Neural crest cell (in vitro differentiated cells): ENCODE measurements around the gene PCNT. TPM values are rescaled to one million over a fixed set of nuclear protein-coding genes. Genes with fewer than 3 reads are reported as not detected.

Experiments
- DNase-seq: peaks from one replicate; pipeline ENCODE4 v3.0.0; 2021; ENCODE audit warnings: low read depth, mixed read lengths, low spot score
- H3K27ac Mint-ChIP-seq: one replicate; pipeline ENCODE4 v1.8.0; 2021; ENCODE audit warnings: mild to moderate bottlenecking, mixed read lengths; ENCODE audit not compliant: unreplicated experiment
- H3K27me3 Mint-ChIP-seq: 2 replicates; pipeline ENCODE4 v1.8.0; 2021; ENCODE audit warnings: low read depth, mild to moderate bottlenecking, mixed read lengths
- H3K36me3 Mint-ChIP-seq: 2 replicates; pipeline ENCODE4 v1.8.0; 2021; ENCODE audit warnings: low read depth, mild to moderate bottlenecking, mixed read lengths
- H3K4me1 Mint-ChIP-seq: 2 replicates; pipeline ENCODE4 v1.8.0; 2021; ENCODE audit warnings: mixed read lengths
- H3K4me3 Mint-ChIP-seq: one replicate; pipeline ENCODE4 v1.8.0; 2021; ENCODE audit warnings: mild to moderate bottlenecking, mixed read lengths
- H3K9me3 Mint-ChIP-seq: 2 replicates; pipeline ENCODE4 v1.8.0; 2021; ENCODE audit warnings: mixed read lengths
- CTCF ChIP-seq: fragments of 200-600 bp; sonication (generic); conservative IDR thresholded peaks from 2 replicates; pipeline ENCODE4 v1.5.0; 2021; ENCODE audit warnings: antibody characterized with exemption, mild to moderate bottlenecking
- total RNA-seq: library from RNA; stranded (reverse); gene quantifications from 2 replicates; pipeline ENCODE4 v1.2.1, GENCODE V29; 2021

The PCNT gene
- total RNA-seq, 1 donor from 2014 or later, result 60.4 TPM

GRCh38 chr21:46393451-46393940, 69.5 kb downstream of the PCNT start:
- no peak overlapping the region for H3K27ac Mint-ChIP-seq
- no peaks in the 10 kb centered on the region for H3K27me3 Mint-ChIP-seq
- no peaks in the 10 kb centered on the region for H3K9me3 Mint-ChIP-seq
- H3K4me1 Mint-ChIP-seq, result peaks cover 5% of the 10 kb centered on the region
- no peak for TF ChIP-seq CTCF
- peaks cover 8% of the 10 kb centered on the region for H3K36me3 Mint-ChIP-seq
- no peak for DNase-seq
- H3K4me3 Mint-ChIP-seq, result no peak overlapping the region

GRCh38 chr21:46393941-46394594, 70.1 kb downstream of the PCNT start:
- peaks cover 5% of the 10 kb centered on the region for H3K4me1 Mint-ChIP-seq
- peaks cover 9% of the 10 kb centered on the region for H3K36me3 Mint-ChIP-seq

DNA sequence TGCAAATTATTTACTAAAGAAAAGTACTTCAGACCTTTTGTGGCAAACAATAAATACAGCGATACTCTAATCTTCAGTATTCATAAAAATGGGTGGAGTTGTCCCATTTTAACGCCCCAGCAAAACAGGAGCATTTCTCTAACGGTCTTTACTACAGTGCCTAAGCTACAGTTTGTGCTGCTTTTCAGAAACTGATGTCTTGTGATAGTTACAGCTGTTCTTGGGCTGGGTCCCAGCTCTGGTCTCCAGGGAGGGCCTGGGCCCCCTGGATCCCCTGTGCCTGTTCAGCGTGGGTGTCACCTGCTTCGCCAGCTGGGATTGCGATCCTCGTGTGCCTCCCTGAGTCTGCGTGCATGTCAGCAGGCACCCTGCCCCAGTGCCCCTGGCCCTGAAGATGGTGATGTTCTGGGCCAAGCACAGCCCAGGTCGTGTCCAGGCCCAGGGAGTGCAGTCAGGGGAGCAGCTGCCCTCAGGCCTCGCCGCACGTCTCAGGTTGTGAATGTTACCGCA, 70.7 kb downstream of the PCNT start:
- Mint-ChIP-seq H3K36me3 (peaks cover 9% of the 10 kb centered on the region), H3K27me3 (no peaks in the 10 kb centered on the region), H3K4me1 (peaks cover 5% of the 10 kb centered on the region), H3K4me3 (no peak overlapping the region), H3K27ac (peak overlapping the region; percentile 85), H3K9me3 (no peaks in the 10 kb centered on the region)
- DNase-seq, result no peak
- TF ChIP-seq CTCF, result no peak

More at GRCh38 chr21:46393941-46394594, 70.1 kb downstream of the PCNT start:
- Mint-ChIP-seq H3K27ac (peak overlapping the region; percentile 85), H3K27me3 (no peaks in the 10 kb centered on the region), H3K9me3 (no peaks in the 10 kb centered on the region), H3K4me3 (no peak overlapping the region)
- no peak for DNase-seq
- no peak for TF ChIP-seq CTCF

DNA sequence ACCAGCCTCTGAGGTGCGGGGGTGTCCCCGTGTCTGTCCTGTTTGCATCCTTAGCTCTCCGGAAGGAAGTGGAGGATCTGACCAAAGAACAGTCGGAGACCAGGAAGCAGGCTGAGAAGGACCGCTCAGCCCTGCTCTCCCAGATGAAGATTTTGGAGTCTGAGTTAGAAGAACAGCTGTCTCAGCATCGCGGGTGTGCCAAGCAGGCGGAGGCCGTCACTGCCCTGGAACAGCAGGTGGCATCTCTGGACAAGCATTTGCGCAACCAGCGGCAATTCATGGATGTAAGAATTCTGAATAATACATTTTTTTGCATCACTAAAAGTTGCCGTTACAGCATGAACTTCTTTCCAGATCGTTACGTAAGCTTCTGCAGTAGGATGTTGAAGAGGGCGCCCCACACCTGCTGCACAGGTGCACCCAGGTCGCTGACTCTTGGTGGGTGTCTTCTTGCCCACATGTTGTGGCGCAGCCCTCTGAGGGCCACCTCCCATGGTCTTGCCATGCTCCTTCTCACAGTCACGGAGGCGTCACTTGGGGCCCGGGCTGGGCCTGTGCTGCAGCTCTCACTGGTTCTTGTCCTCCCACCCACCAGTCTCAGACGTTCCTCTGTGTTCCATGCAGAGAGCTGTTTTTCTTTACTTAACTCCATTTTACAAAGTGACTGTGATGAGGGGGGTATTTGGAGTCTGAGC, 73.4 kb downstream of the PCNT start:
- H3K27ac Mint-ChIP-seq, result peak overlapping the region; percentile 20
- H3K36me3 Mint-ChIP-seq, result peaks cover 11% of the 10 kb centered on the region
- no peaks in the 10 kb centered on the region for H3K27me3 Mint-ChIP-seq
- H3K4me1 Mint-ChIP-seq, result peaks cover 8% of the 10 kb centered on the region
- no peak overlapping the region for H3K4me3 Mint-ChIP-seq
- DNase-seq, result no peak
- H3K9me3 Mint-ChIP-seq, result no peaks in the 10 kb centered on the region
- no peak for TF ChIP-seq CTCF

GRCh38 chr21:46397993-46398392, 74.0 kb downstream of the PCNT start:
- H3K36me3 Mint-ChIP-seq, result peaks cover 14% of the 10 kb centered on the region
- DNase-seq, result no peak
- no peaks in the 10 kb centered on the region for H3K27me3 Mint-ChIP-seq

More at GRCh38 chr21:46397993-46398392, 74.0 kb downstream of the PCNT start:
- Mint-ChIP-seq H3K4me3 (no peak overlapping the region), H3K4me1 (peaks cover 8% of the 10 kb centered on the region), H3K27ac (no peak overlapping the region), H3K9me3 (no peaks in the 10 kb centered on the region)
- TF ChIP-seq CTCF, result no peak
